HAP-1 (cell line): ENCODE data around the gene RNASEH2A.

ENCODE experiments used
- DNase-seq, 2 experiments: peaks; one replicate each; pipeline ENCODE4 v3.0.0-alpha.2; 2016 to 2020; ENCODE audit warnings: low spot score in 2 of 2
- H3K27me3 ChIP-seq: fragments of 250-450 bp; sonication (Bioruptor Pico); 2 replicates; pipeline ENCODE4 v1.5.1; 2020; ENCODE audit warnings: low read depth, mild to moderate bottlenecking, moderate library complexity
- H3K36me3 ChIP-seq: fragments of 250-450 bp; sonication (Bioruptor Pico); replicated peaks from 2 replicates; pipeline ENCODE4 v1.5.1; 2020; ENCODE audit warnings: mild to moderate bottlenecking
- H3K4me1 ChIP-seq: fragments of 250-450 bp; sonication (Bioruptor Pico); 2 replicates; pipeline ENCODE4 v1.5.1; 2020; ENCODE audit warnings: mild to moderate bottlenecking
- H3K4me3 ChIP-seq: fragments of 250-450 bp; sonication (Bioruptor Pico); 2 replicates; pipeline ENCODE4 v1.5.1; 2020; ENCODE audit warnings: mild to moderate bottlenecking, moderate library complexity
- H3K9me3 ChIP-seq: fragments of 250-450 bp; sonication (Bioruptor Pico); 2 replicates; pipeline ENCODE4 v1.5.1; 2020; ENCODE audit warnings: mild to moderate bottlenecking, moderate library complexity
- in situ Hi-C: fragments of 300-500 bp; cut with MboI; formaldehyde crosslinking; loops from 3 replicates; pipeline ENCODE4 v1.14.3; 2020; ENCODE audit warnings: low sequenced_read_pairs, inconsistent platforms, mixed read lengths

The RNASEH2A gene

GRCh38 chr19:12786141-12786870 lies 20.1 kb upstream of the RNASEH2A start:
- in situ Hi-C loops: no loop called here
- no peaks in the 10 kb centered on the region for H3K9me3 ChIP-seq
- H3K27me3 ChIP-seq: no peaks in the 10 kb centered on the region
- H3K36me3 ChIP-seq: no peaks in the 10 kb centered on the region
- H3K4me1 ChIP-seq: peaks cover 25% of the 10 kb centered on the region
- H3K4me3 ChIP-seq: no peak overlapping the region
- no peak for DNase-seq

- in situ Hi-C loops: no loop called here
- Histone ChIP-seq H3K9me3 (no peaks in the 10 kb centered on the region), H3K4me1 (peaks cover 25% of the 10 kb centered on the region), H3K27me3 (no peaks in the 10 kb centered on the region), H3K36me3 (no peaks in the 10 kb centered on the region), H3K4me3 (no peak overlapping the region)
- no peak for DNase-seq
Measured at GRCh38 chr19:12786952-12787351, 19.4 kb upstream of the RNASEH2A start.

GRCh38 chr19:12787458-12787857 lies 18.9 kb upstream of the RNASEH2A start:
- peaks cover 25% of the 10 kb centered on the region for H3K4me1 ChIP-seq
- no peaks in the 10 kb centered on the region for H3K27me3 ChIP-seq
- no peak overlapping the region for H3K4me3 ChIP-seq
- in situ Hi-C loops: no loop called here
- no peak for DNase-seq
- no peaks in the 10 kb centered on the region for H3K9me3 ChIP-seq
- H3K36me3 ChIP-seq: no peaks in the 10 kb centered on the region

GRCh38 chr19:12788042-12788681 lies 18.2 kb upstream of the RNASEH2A start:
- in situ Hi-C loops: no loop called here
- DNase-seq: no peak
- peaks cover 20% of the 10 kb centered on the region for H3K4me1 ChIP-seq
- H3K36me3 ChIP-seq: no peaks in the 10 kb centered on the region; the same call in 1 of the 2 replicates
- no peak overlapping the region for H3K4me3 ChIP-seq
- no peaks in the 10 kb centered on the region for H3K9me3 ChIP-seq
- no peaks in the 10 kb centered on the region for H3K27me3 ChIP-seq

- H3K36me3 ChIP-seq: no peaks in the 10 kb centered on the region; the same call in 1 of the 2 replicates
- peaks cover 17% of the 10 kb centered on the region for H3K4me1 ChIP-seq
- H3K9me3 ChIP-seq: no peaks in the 10 kb centered on the region
- in situ Hi-C loops: no loop called here
- H3K4me3 ChIP-seq: no peak overlapping the region
- H3K27me3 ChIP-seq: no peaks in the 10 kb centered on the region
- DNase-seq: peak in 1 of 2 experiments; percentile 42
Measured at GRCh38 chr19:12788682-12789097, 17.7 kb upstream of the RNASEH2A start.

GRCh38 chr19:12789098-12789903 lies 17.1 kb upstream of the RNASEH2A start:
- Histone ChIP-seq H3K9me3 (no peaks in the 10 kb centered on the region), H3K27me3 (no peaks in the 10 kb centered on the region), H3K4me1 (peaks cover 21% of the 10 kb centered on the region), H3K4me3 (peak overlapping the region; percentile 59), H3K36me3 (no peaks in the 10 kb centered on the region; the same call in 1 of the 2 replicates)
- in situ Hi-C loops: no loop called here
- DNase-seq: no peak

GRCh38 chr19:12789904-12790619 lies 16.3 kb upstream of the RNASEH2A start:
- Histone ChIP-seq H3K36me3 (no peaks in the 10 kb centered on the region; the same call in 1 of the 2 replicates), H3K4me1 (peaks cover 21% of the 10 kb centered on the region), H3K27me3 (no peaks in the 10 kb centered on the region), H3K4me3 (peak overlapping the region; percentile 59), H3K9me3 (no peaks in the 10 kb centered on the region)
- in situ Hi-C loops: no loop called here
- DNase-seq: peak; percentile 84 to 96

GRCh38 chr19:12790628-12791344 lies 15.6 kb upstream of the RNASEH2A start:
- Histone ChIP-seq H3K27me3 (no peaks in the 10 kb centered on the region), H3K36me3 (no peaks in the 10 kb centered on the region; the same call in 1 of the 2 replicates), H3K4me3 (peak overlapping the region; percentile 59), H3K9me3 (no peaks in the 10 kb centered on the region), H3K4me1 (peaks cover 21% of the 10 kb centered on the region)
- DNase-seq: no peak
- in situ Hi-C loops: no loop called here

GRCh38 chr19:12791345-12792050 lies 14.9 kb upstream of the RNASEH2A start, which contains the start of gene JUNB:
Gene JUNB (plus strand): TSS chr19:12791486. CDS start chr19:12791772, 286 bp downstream.
- Histone ChIP-seq H3K9me3 (no peaks in the 10 kb centered on the region), H3K4me1 (peaks cover 21% of the 10 kb centered on the region), H3K4me3 (peak within 1 kb of the TSS; percentile 59), H3K36me3 (peaks cover 1% of the 10 kb centered on the region), H3K27me3 (no peaks in the 10 kb centered on the region)
- in situ Hi-C loops: no loop called here
- DNase-seq: peak; percentile 82 to 95

GRCh38 chr19:12792051-12792852 lies 14.1 kb upstream of the RNASEH2A start:
- Histone ChIP-seq H3K4me3 (peak overlapping the region; percentile 59), H3K9me3 (no peaks in the 10 kb centered on the region; the same call in 1 of the 2 replicates), H3K27me3 (no peaks in the 10 kb centered on the region), H3K36me3 (peaks cover 9% of the 10 kb centered on the region), H3K4me1 (peaks cover 21% of the 10 kb centered on the region)
- in situ Hi-C loops: no loop called here
- DNase-seq: peak; percentile 64 to 84

GRCh38 chr19:12792853-12793289 lies 13.5 kb upstream of the RNASEH2A start:
- H3K36me3 ChIP-seq: peaks cover 10% of the 10 kb centered on the region
- H3K4me3 ChIP-seq: peak overlapping the region; percentile 59
- no peak for DNase-seq
- H3K27me3 ChIP-seq: no peaks in the 10 kb centered on the region
- no peaks in the 10 kb centered on the region; the same call in 1 of the 2 replicates for H3K9me3 ChIP-seq
- H3K4me1 ChIP-seq: peaks cover 21% of the 10 kb centered on the region
- in situ Hi-C loops: no loop called here
